ENCODE measurements around the gene NIFK. TPM values are rescaled to one million over a fixed set of nuclear protein-coding genes. Genes with fewer than 3 reads are reported as not detected.
"Not testable (repeated sequence)": the region's sequence is repeated elsewhere in the genome, so short reads cannot be mapped to it uniquely, and the experiment has no call there.

NIFK gene
- total RNA-seq, 4 donors from 2014 or later = 33.0 to 97.2 (median 50.1) TPM

- Histone ChIP-seq H3K27ac (no peak overlapping the region), H3K4me3 (no peak overlapping the region), H3K27me3 (no peaks in the 10 kb centered on the region), H3K4me1 (peaks cover 0 to 12% (median 0%) of the 10 kb centered on the region in 4 donors), H3K9me3 (no peaks in the 10 kb centered on the region), H3K36me3 (no peaks in the 10 kb centered on the region)
- no peak for DNase-seq (ENCODE audit: low spot score in 2 of 2)
- WGBS, 2 donors = 73 to 74% methylated on average over 6 of the region's 6 CpGs
- TF ChIP-seq, protein P1, sequence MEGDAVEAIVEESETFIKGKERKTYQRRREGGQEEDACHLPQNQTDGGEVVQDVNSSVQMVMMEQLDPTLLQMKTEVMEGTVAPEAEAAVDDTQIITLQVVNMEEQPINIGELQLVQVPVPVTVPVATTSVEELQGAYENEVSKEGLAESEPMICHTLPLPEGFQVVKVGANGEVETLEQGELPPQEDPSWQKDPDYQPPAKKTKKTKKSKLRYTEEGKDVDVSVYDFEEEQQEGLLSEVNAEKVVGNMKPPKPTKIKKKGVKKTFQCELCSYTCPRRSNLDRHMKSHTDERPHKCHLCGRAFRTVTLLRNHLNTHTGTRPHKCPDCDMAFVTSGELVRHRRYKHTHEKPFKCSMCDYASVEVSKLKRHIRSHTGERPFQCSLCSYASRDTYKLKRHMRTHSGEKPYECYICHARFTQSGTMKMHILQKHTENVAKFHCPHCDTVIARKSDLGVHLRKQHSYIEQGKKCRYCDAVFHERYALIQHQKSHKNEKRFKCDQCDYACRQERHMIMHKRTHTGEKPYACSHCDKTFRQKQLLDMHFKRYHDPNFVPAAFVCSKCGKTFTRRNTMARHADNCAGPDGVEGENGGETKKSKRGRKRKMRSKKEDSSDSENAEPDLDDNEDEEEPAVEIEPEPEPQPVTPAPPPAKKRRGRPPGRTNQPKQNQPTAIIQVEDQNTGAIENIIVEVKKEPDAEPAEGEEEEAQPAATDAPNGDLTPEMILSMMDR (IDR thresholded peaks at IDR 0.05) = no peak
- TF ChIP-seq POLR2A (IDR thresholded peaks at IDR 0.05) = no peak
- TF ChIP-seq EP300 (IDR thresholded peaks at IDR 0.05) = no peak
Measured at GRCh38 chr2:121694398-121695170, 42.1 kb downstream of the NIFK start.

DNA sequence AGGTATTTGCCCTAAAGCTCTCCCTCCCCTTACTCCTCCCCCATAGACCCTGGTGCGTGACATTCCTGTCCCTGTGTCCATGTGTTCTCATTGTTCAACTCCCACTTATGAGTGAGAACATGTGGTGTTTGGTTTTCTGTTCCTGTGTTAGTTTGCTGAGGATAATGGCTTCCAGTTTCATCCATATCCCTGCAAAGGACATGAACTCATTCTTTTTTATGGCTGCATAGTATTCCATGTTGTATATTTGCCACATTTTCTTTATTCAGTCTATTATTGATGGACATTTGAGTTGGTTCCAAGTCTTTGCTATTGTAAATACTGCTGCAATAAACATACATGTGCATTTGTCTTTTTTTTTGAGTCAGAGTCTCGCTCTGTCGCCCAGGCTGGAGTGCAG is 46.1 kb downstream of the NIFK start:
- 92 to 100% methylated on average over 3 of the region's 3 CpGs for WGBS, 2 donors

DNA sequence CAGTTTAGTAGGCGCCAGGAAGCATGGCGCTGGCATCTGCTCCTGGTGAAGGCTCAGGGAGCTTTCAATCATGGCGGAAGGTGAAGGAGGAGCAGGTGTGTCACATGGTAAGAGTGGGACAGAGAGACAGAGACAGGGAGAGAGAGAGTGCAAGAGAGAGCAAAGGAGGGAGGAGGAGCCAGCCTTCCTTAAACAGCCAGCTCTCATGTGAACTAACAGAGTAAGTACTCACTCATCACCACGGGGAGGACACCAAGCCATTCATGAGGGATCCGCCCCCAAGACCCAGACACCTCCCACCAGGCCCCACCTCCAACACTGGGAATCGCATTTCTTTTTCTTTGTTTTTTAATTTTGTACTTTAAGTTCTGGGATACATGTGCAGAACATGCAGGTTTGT is 46.6 kb downstream of the NIFK start:
- no peak overlapping the region for H3K4me3 ChIP-seq
- DNase-seq (ENCODE audit: low spot score in 2 of 2) = no peak
- no peaks in the 10 kb centered on the region for H3K27me3 ChIP-seq
- TF ChIP-seq, protein P1 (IDR thresholded peaks at IDR 0.05) = no peak
- TF ChIP-seq POLR2A (IDR thresholded peaks at IDR 0.05) = no peak
- no peak for TF ChIP-seq EP300 (IDR thresholded peaks at IDR 0.05)
- H3K27ac ChIP-seq = no peak overlapping the region
- H3K36me3 ChIP-seq = no peaks in the 10 kb centered on the region
- 85 to 87% methylated on average over 6 of the region's 6 CpGs for WGBS, 2 donors
- peaks cover 0 to 11% (median 0%) of the 10 kb centered on the region in 4 donors for H3K4me1 ChIP-seq
- no peaks in the 10 kb centered on the region for H3K9me3 ChIP-seq

More for the DNA sequence above, 46.1 kb downstream of the NIFK start:
- not testable (repeated sequence) for H3K9me3 ChIP-seq; DNase-seq (ENCODE audit: low spot score in 2 of 2); H3K27me3 ChIP-seq; H3K27ac ChIP-seq; H3K36me3 ChIP-seq; H3K4me3 ChIP-seq
- peaks cover 0 to 11% (median 0%) of the 10 kb centered on the region in 4 donors for H3K4me1 ChIP-seq

GRCh38 chr2:121689356-121689755 is 47.3 kb downstream of the NIFK start:
- Histone ChIP-seq H3K27ac (peak overlapping the region in 1 of 4 donors; percentile 55), H3K27me3 (no peaks in the 10 kb centered on the region), H3K4me1 (peaks cover 0 to 8% (median 0%) of the 10 kb centered on the region in 4 donors), H3K9me3 (no peaks in the 10 kb centered on the region), H3K4me3 (no peak overlapping the region), H3K36me3 (no peaks in the 10 kb centered on the region)
- no peak for DNase-seq (ENCODE audit: low spot score in 2 of 2)
- TF ChIP-seq, protein P1 (IDR thresholded peaks at IDR 0.05) = peak; percentile 7 to 27 (median 19)
- no peak for TF ChIP-seq POLR2A (IDR thresholded peaks at IDR 0.05)
- WGBS, 2 donors = 37 to 38% methylated on average over 4 of the region's 4 CpGs

GRCh38 chr2:121688820-121689219 is 47.9 kb downstream of the NIFK start:
- no peaks in the 10 kb centered on the region for H3K36me3 ChIP-seq
- 97 to 98% methylated on average over 2 of the region's 2 CpGs for WGBS, 2 donors
- H3K4me1 ChIP-seq = peaks cover 0 to 8% (median 0%) of the 10 kb centered on the region in 4 donors
- no peaks in the 10 kb centered on the region for H3K27me3 ChIP-seq
- H3K4me3 ChIP-seq = no peak overlapping the region
- DNase-seq (ENCODE audit: low spot score in 2 of 2) = no peak
- TF ChIP-seq POLR2A (IDR thresholded peaks at IDR 0.05) = no peak
- TF ChIP-seq EP300 (IDR thresholded peaks at IDR 0.05) = no peak
- TF ChIP-seq, protein P1 (IDR thresholded peaks at IDR 0.05) = no peak
- no peak overlapping the region for H3K27ac ChIP-seq
- H3K9me3 ChIP-seq = peaks cover 0 to 1% (median 0%) of the 10 kb centered on the region in 4 donors
